NOMO-1 treated with DMSO at 0.1 percent for 48 hours (cell line): ENCODE measurements around the gene SPARC.

Experiments used
- DNase-seq: peaks from one replicate; lab custom pipeline; 2025; ENCODE audit not compliant: unreplicated experiment; lab: John Stamatoyannopoulos, UW

SPARC gene

GRCh38 chr5:151661968-151662732 lies 24.6 kb downstream of the SPARC start:
- DNase-seq: no peak

DNA sequence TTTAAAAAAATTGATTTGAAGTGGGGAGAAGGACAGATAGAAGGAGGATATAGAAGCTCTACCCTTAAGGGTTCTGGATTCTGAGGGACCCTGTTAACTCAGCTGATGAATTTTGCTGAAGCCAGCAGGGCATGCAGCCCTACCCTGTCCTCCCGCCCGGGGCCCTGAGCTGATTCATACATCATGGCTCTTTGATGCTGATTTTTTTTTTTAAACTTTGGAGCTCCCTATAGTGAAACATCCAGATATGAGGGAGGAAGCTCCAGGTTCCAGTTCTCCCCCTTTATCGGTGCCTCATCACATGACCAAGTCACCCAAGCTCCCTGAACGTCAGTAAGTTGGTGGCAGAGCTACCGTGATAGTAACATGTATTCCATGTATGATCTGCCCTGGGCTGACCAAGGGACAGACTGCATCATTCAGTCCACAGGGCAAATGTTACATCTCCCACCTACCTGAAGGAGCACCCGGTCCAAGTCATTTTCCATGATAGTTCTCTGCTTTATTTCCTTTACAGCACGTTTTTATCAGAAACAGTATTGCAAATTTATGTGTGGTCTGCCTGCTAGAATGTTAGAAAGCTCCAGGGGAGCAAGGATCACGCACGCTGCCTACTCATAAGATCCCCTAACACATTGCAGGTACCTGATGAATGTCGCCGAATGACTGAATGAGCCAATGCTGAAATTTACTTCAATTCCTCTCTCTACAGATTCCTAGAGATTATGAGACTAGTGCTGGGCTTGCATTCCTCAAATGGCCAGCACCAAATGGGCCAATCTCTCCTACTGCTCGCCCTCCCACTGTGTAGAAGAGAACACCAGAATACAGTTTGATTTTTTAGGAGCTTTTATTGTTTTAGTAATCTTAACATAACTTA lies 25.9 kb downstream of the SPARC start:
- no peak for DNase-seq

- peak; percentile 65 for DNase-seq
Measured at GRCh38 chr5:151659001-151659754, 27.5 kb downstream of the SPARC start.

- no peak for DNase-seq
Measured at GRCh38 chr5:151657114-151657513, 29.6 kb downstream of the SPARC start.

DNA sequence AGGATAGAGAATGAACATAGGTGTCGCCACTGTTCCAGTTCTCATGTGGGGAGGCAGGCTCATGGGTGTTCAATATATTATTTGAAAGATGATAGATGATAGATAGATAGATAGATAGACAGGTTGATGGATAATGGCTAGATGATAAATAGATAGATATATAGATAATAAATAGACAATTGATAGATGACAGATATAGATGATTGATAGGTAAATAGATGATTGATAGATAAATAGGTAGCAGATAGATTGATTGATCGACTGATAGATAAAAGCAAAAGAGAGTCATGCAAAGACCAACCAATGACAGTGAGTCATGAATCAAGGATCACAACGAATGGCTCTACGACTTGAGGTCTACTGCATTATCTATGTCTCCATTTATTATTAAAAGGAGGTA lies 30.4 kb downstream of the SPARC start:
- DNase-seq: no peak

GRCh38 chr5:151651997-151652645 lies 34.6 kb downstream of the SPARC start:
- peak; percentile 64 for DNase-seq

- no peak for DNase-seq
Measured at GRCh38 chr5:151648988-151649387, 37.7 kb downstream of the SPARC start.

GRCh38 chr5:151648089-151648488 lies 38.6 kb downstream of the SPARC start:
- no peak for DNase-seq

GRCh38 chr5:151647320-151647861 lies 39.3 kb downstream of the SPARC start:
- DNase-seq: peak; percentile 95

GRCh38 chr5:151646334-151646733 lies 40.4 kb downstream of the SPARC start:
- no peak for DNase-seq

DNA sequence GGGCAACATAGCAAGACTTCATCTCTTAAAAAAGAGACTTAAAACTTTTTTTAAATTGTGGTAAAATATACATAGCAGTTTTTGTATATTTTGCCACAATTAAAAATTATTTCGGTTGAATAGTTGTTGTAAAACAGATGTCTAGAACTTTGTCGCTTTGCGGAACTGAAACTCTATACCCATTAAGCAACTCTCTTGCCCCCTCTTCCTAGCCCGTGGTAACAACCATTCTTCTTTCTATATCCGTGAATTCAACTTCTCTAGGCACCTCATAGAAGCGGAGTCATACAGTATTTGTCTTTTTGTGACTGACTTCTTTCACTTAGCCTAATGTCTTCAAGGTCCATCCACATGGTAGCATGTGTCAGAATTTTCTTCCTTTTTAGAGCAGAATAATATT lies 43.3 kb downstream of the SPARC start:
- peak; percentile 89 for DNase-seq

- no peak for DNase-seq
Measured at GRCh38 chr5:151642472-151643140, 44.1 kb downstream of the SPARC start.

GRCh38 chr5:151638619-151639018 lies 48.1 kb downstream of the SPARC start:
- DNase-seq: no peak

DNA sequence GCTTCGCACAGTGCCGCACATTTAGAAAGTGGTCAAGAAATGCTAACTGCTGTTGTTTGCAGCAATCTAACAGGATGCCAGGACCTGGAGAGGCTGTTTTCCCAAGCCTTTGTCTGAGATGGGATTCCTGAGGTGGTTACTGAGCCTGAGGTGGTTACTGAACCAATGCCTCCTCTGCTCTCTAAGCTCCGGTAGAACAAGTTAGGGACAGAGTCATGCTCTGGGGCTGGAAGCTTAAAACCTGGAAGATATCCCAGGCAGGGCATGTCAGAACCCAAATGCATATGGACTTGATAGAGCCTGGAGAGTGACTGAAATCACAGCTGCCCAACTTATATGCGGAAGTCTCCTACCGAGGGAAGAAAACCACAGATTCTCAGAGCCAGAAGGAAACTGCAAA lies 49.0 kb downstream of the SPARC start:
- no peak for DNase-seq

- DNase-seq: no peak
Measured at GRCh38 chr5:151633892-151634291, 52.8 kb downstream of the SPARC start.

GRCh38 chr5:151632941-151633340 lies 53.8 kb downstream of the SPARC start:
- DNase-seq: no peak

GRCh38 chr5:151632524-151632923 lies 54.2 kb downstream of the SPARC start:
- no peak for DNase-seq

DNA sequence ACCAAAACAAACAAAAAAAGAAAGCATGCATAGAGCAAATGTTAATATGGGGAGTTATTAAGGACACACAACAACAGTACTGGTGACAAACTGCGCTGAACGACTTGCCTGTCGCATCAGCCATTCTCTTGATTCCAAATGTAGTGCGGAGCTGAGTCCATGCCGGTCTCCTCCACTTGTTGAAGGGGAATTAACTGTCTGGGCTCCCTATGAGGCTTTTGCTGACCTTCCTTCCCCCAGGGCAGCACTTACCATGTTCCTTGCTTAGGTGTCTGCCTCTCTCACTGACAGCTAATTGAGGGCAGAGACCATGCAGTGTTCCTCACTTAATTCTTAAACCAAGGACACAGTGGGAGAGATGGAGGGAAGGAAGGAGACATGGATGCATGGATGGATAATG lies 54.8 kb downstream of the SPARC start:
- DNase-seq: no peak

- DNase-seq: no peak
Measured at GRCh38 chr5:151630088-151630487, 56.6 kb downstream of the SPARC start.
